Adipocyte (in vitro differentiated cells): ENCODE data around the gene RBM19.

Experiments
- DNase-seq: peaks from one replicate; pipeline ENCODE4 v3.0.0-alpha.2; 2015; ENCODE audit warnings: low read depth
- H3K27me3 ChIP-seq: replicated peaks from 2 replicates; pipeline ENCODE4 v1.7.0; 2013; ENCODE audit warnings: mild to moderate bottlenecking, low read length, moderate library complexity; ENCODE audit not compliant: control insufficient read depth, insufficient read depth
- H3K36me3 ChIP-seq: 2 replicates; pipeline ENCODE4 v1.7.0; 2013; ENCODE audit warnings: low read length, mild to moderate bottlenecking, moderate library complexity; ENCODE audit not compliant: control insufficient read depth, insufficient read depth, severe bottlenecking
- H3K4me1 ChIP-seq: 2 replicates; pipeline ENCODE4 v1.7.0; 2013; ENCODE audit warnings: mild to moderate bottlenecking, low read length, moderate library complexity; ENCODE audit not compliant: control insufficient read depth, insufficient read depth
- H3K4me3 ChIP-seq: 2 replicates; pipeline ENCODE4 v1.7.0; 2013; ENCODE audit warnings: mild to moderate bottlenecking, low read length, moderate library complexity
- H3K9ac ChIP-seq: 2 replicates; pipeline ENCODE4 v1.7.0; 2013; ENCODE audit warnings: mild to moderate bottlenecking, low read length, moderate library complexity
- H3K9me3 ChIP-seq: 2 replicates; pipeline ENCODE4 v1.7.0; 2013; ENCODE audit warnings: mild to moderate bottlenecking, low read length, moderate library complexity; ENCODE audit not compliant: control insufficient read depth

RBM19 gene

GRCh38 chr12:113835896-113836295 is 130.2 kb downstream of the RBM19 start:
- H3K4me1 ChIP-seq, result no peaks in the 10 kb centered on the region

GRCh38 chr12:113835433-113835832 is 130.7 kb downstream of the RBM19 start:
- H3K27me3 ChIP-seq, result no peaks in the 10 kb centered on the region
- H3K4me1 ChIP-seq, result no peaks in the 10 kb centered on the region
- DNase-seq, result no peak
- H3K36me3 ChIP-seq, result no peaks in the 10 kb centered on the region
- H3K9ac ChIP-seq, result no peak overlapping the region
- H3K9me3 ChIP-seq, result no peaks in the 10 kb centered on the region
- H3K4me3 ChIP-seq, result no peak overlapping the region

More at GRCh38 chr12:113835896-113836295, 130.2 kb downstream of the RBM19 start:
- DNase-seq, result no peak
- no peak overlapping the region for H3K9ac ChIP-seq
- no peaks in the 10 kb centered on the region for H3K27me3 ChIP-seq
- H3K9me3 ChIP-seq, result no peaks in the 10 kb centered on the region
- H3K36me3 ChIP-seq, result no peaks in the 10 kb centered on the region
- H3K4me3 ChIP-seq, result no peak overlapping the region

GRCh38 chr12:113833422-113833821 is 132.7 kb downstream of the RBM19 start:
- no peaks in the 10 kb centered on the region for H3K36me3 ChIP-seq
- no peak for DNase-seq
- H3K9me3 ChIP-seq, result no peaks in the 10 kb centered on the region
- H3K27me3 ChIP-seq, result no peaks in the 10 kb centered on the region
- no peak overlapping the region for H3K9ac ChIP-seq
- H3K4me1 ChIP-seq, result no peaks in the 10 kb centered on the region
- H3K4me3 ChIP-seq, result no peak overlapping the region

GRCh38 chr12:113831476-113831875 is 134.6 kb downstream of the RBM19 start:
- no peak for DNase-seq
- H3K4me3 ChIP-seq, result no peak overlapping the region
- H3K36me3 ChIP-seq, result no peaks in the 10 kb centered on the region

GRCh38 chr12:113831016-113831415 is 135.1 kb downstream of the RBM19 start:
- no peak overlapping the region for H3K9ac ChIP-seq
- no peak overlapping the region for H3K4me3 ChIP-seq
- H3K36me3 ChIP-seq, result no peaks in the 10 kb centered on the region
- H3K4me1 ChIP-seq, result no peaks in the 10 kb centered on the region
- peak; percentile 24 for DNase-seq
- H3K9me3 ChIP-seq, result no peaks in the 10 kb centered on the region
- H3K27me3 ChIP-seq, result no peaks in the 10 kb centered on the region

More at GRCh38 chr12:113831476-113831875, 134.6 kb downstream of the RBM19 start:
- Histone ChIP-seq H3K27me3 (no peaks in the 10 kb centered on the region), H3K9ac (no peak overlapping the region), H3K4me1 (no peaks in the 10 kb centered on the region), H3K9me3 (no peaks in the 10 kb centered on the region)

GRCh38 chr12:113829212-113829611 is 136.9 kb downstream of the RBM19 start:
- no peak overlapping the region for H3K4me3 ChIP-seq
- no peak overlapping the region for H3K9ac ChIP-seq
- no peak for DNase-seq
- peaks cover under 1% of the 10 kb centered on the region for H3K27me3 ChIP-seq
- no peaks in the 10 kb centered on the region for H3K9me3 ChIP-seq
- H3K36me3 ChIP-seq, result no peaks in the 10 kb centered on the region
- H3K4me1 ChIP-seq, result no peaks in the 10 kb centered on the region

- peaks cover 5% of the 10 kb centered on the region for H3K27me3 ChIP-seq
- no peak overlapping the region for H3K4me3 ChIP-seq
- H3K4me1 ChIP-seq, result no peaks in the 10 kb centered on the region
- H3K9me3 ChIP-seq, result no peaks in the 10 kb centered on the region
- DNase-seq, result no peak
- no peaks in the 10 kb centered on the region for H3K36me3 ChIP-seq
- H3K9ac ChIP-seq, result no peak overlapping the region
Measured at GRCh38 chr12:113827539-113828114, 138.5 kb downstream of the RBM19 start.

GRCh38 chr12:113826805-113827538 is 139.2 kb downstream of the RBM19 start:
- H3K9ac ChIP-seq, result no peak overlapping the region
- H3K4me3 ChIP-seq, result no peak overlapping the region
- no peaks in the 10 kb centered on the region for H3K36me3 ChIP-seq

GRCh38 chr12:113825705-113826104 is 140.4 kb downstream of the RBM19 start:
- Histone ChIP-seq H3K27me3 (peaks cover 5% of the 10 kb centered on the region), H3K9me3 (no peaks in the 10 kb centered on the region), H3K36me3 (peaks cover 5% of the 10 kb centered on the region), H3K4me3 (no peak overlapping the region), H3K4me1 (no peaks in the 10 kb centered on the region), H3K9ac (no peak overlapping the region)
- DNase-seq, result no peak

More at GRCh38 chr12:113826805-113827538, 139.2 kb downstream of the RBM19 start:
- DNase-seq, result no peak
- H3K27me3 ChIP-seq, result peaks cover 5% of the 10 kb centered on the region
- H3K4me1 ChIP-seq, result no peaks in the 10 kb centered on the region
- H3K9me3 ChIP-seq, result no peaks in the 10 kb centered on the region

- no peak for DNase-seq
- Histone ChIP-seq H3K4me1 (no peaks in the 10 kb centered on the region), H3K4me3 (no peak overlapping the region), H3K9ac (no peak overlapping the region), H3K9me3 (no peaks in the 10 kb centered on the region), H3K36me3 (peaks cover 5% of the 10 kb centered on the region), H3K27me3 (peaks cover 5% of the 10 kb centered on the region)
Measured at GRCh38 chr12:113823816-113824215, 142.3 kb downstream of the RBM19 start.

- no peak for DNase-seq
- H3K27me3 ChIP-seq, result peaks cover 5% of the 10 kb centered on the region
- no peak overlapping the region for H3K9ac ChIP-seq
Measured at GRCh38 chr12:113823016-113823415, 143.1 kb downstream of the RBM19 start.

More at GRCh38 chr12:113823016-113823415, 143.1 kb downstream of the RBM19 start:
- Histone ChIP-seq H3K4me1 (no peaks in the 10 kb centered on the region), H3K9me3 (no peaks in the 10 kb centered on the region), H3K36me3 (peaks cover 5% of the 10 kb centered on the region), H3K4me3 (no peak overlapping the region)
